ENCODE measurements around the gene MIOX.
"Not testable (repeated sequence)": the region's sequence is repeated elsewhere in the genome, so short reads cannot be mapped to it uniquely, and the experiment has no call there.

Gene MIOX

DNA sequence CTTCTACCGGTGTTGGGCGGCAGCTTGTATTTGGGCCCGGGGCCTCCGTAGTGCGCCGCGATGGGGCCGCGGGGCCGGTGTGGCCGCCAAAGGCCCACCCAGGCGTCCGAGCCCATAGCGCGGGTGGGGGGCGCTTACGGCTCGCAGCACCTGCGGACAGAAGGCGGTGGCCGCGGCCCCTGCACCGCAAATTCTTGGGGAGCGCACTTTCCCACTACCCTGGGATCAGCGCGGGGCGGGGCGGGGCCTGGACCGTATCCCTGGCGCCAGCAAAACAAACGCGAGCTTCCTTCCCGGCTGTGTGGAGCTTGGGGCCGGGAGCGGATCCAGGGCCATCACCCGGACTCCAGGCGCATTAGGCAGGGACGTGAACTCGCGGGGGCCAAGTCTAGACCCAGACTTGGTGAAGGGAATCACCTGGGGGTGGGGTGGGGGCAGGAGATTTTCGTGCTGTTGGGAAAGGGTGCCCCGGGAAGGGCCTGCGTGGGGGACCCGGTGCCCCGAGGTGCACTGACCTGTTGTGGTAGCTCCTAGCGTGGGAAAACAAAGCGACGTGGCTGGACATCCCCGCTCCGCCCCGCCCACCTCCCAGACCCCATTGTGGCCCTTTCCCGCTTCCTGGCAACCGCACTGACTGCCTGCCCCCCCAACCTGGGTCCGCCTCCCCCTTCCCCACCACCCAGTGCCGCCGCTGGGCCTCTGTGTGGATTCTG, 45.5 kb downstream of the MIOX start:
- DNase-seq, result no peak

DNA sequence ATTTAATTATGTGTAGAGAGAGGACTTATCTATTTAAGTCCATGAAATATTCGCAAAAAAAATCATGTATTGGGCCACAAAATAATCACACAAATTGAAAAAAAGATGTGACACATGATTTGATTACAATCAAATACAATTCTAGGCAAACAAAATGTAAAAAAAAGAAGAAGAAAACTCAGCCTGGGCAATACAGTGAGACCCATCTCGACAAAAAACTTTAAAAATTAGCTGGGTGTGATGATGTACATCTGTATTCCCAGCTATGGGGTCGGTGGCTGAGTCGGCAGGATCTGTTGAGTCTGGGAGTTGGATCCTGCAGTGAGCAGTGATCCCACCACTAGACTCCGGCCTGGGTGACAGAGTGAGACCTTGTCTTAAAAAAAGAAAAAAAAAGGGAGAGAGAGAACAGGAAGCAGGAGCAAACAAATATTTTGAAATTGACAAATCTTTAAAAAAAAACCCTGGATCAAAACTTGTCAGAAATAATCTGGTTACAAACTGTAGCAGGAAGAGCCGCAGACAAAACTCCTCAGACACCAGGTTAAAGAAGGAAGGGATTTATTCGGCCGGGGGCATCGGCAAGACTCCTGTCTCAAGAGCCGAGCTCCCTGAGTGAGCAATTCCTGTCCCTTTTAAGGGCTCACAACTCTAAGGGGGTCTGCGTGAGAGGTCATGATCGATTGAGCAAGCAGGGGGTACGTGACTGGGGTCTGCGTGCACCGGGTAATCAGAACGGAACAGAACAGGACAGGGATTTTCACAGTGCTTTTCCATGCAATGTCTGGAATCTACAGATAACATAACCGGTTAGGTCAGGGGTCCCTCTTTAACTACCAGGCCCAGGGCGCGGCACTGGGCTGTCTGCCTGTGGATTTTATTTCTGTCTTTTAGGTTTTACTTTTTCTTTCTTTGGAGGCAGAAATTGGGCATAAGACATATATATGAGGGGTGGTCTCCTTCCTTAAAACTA, 46.5 kb downstream of the MIOX start:
- no peak for DNase-seq

GRCh38 chr22:50533856-50534711, 47.4 kb downstream of the MIOX start:
- DNase-seq, result not testable (repeated sequence)

DNA sequence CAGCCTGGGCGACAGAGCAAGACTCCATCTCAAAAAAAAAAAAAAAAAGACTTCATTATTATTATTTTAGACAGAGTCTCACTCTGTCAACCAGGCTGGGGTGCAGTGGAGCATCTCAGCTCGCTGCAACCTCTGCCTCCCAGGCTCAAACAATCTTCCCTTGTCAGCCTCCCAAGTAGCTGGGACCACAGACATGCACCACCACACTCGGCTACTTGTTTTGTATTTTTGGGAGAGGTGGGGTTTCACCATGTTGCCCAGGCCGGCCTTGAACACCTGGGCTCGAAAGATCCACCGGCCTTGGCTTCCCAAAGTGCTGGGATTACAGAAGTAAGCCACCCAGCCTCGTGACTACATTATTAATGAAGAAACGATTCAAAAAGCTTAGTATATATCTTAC, 48.5 kb downstream of the MIOX start:
- DNase-seq, result no peak

GRCh38 chr22:50536226-50536625, 49.6 kb downstream of the MIOX start:
- no peak for DNase-seq

- DNase-seq, result no peak
Measured at GRCh38 chr22:50537765-50538164, 51.1 kb downstream of the MIOX start.
